Measurements from ENCODE around the gene RIPPLY1. TPM values are rescaled to one million over a fixed set of nuclear protein-coding genes. Genes with fewer than 3 reads are reported as not detected.
A peak's percentile ranks its signal among the peaks of the same experiment; 100 is the strongest.

RIPPLY1 gene
- total and polyA plus RNA-seq, 8 donors, result 0.23 TPM; not detected in 7

GRCh38 chrX:106939566-106939965, 36.4 kb upstream of the RIPPLY1 start:
- FAIRE-seq (no peak), ATAC-seq (no peak), DNase-seq (no peak)
- 48 to 56% methylated on average over 3 of the region's 3 CpGs for WGBS, 2 donors
- Histone ChIP-seq H3K4me3 (no peak overlapping the region), H3K9me3 (no peaks in the 10 kb centered on the region), H3K27me3 (no peaks in the 10 kb centered on the region), H3K36me3 (no peaks in the 10 kb centered on the region), H3K27ac (no peak overlapping the region), H3K4me1 (no peaks in the 10 kb centered on the region)
- no peak for TF ChIP-seq CTCF (IDR thresholded peaks at IDR 0.05)
- intact Hi-C loops (cut with DNase I), result no loop called here

- FAIRE-seq (no peak), DNase-seq (no peak), ATAC-seq (no peak)
- no peaks in the 10 kb centered on the region for H3K36me3 ChIP-seq
- intact Hi-C loops (cut with DNase I), result no loop called here
- WGBS, 2 donors, result 78 to 95% methylated on average over 1 of the region's 1 CpG
- H3K27ac ChIP-seq, result no peak overlapping the region
- H3K9me3 ChIP-seq, result no peaks in the 10 kb centered on the region
- TF ChIP-seq CTCF (IDR thresholded peaks at IDR 0.05), result no peak
- peaks cover 0 to 13% (median 0%) of the 10 kb centered on the region in 3 donors for H3K4me1 ChIP-seq
- H3K4me3 ChIP-seq, result no peak overlapping the region
- no peaks in the 10 kb centered on the region for H3K27me3 ChIP-seq
Observed at GRCh38 chrX:106936246-106936645, 33.1 kb upstream of the RIPPLY1 start.

- H3K9me3 ChIP-seq, result no peaks in the 10 kb centered on the region
- no peak for ATAC-seq
- H3K27me3 ChIP-seq, result no peaks in the 10 kb centered on the region
- FAIRE-seq, result no peak
- no peak overlapping the region for H3K4me3 ChIP-seq
- no peak overlapping the region for H3K27ac ChIP-seq
- H3K4me1 ChIP-seq, result peaks cover 0 to 13% (median 0%) of the 10 kb centered on the region in 3 donors
- TF ChIP-seq CTCF (IDR thresholded peaks at IDR 0.05), result no peak
- no peaks in the 10 kb centered on the region for H3K36me3 ChIP-seq
- intact Hi-C loops (cut with DNase I), result no loop called here
- WGBS, 2 donors, result 51 to 53% methylated on average over 4 of the region's 4 CpGs
- no peak for DNase-seq
Observed at GRCh38 chrX:106935175-106935574, 32.0 kb upstream of the RIPPLY1 start.

GRCh38 chrX:106933538-106933961, 30.4 kb upstream of the RIPPLY1 start:
- Histone ChIP-seq H3K4me1 (peaks cover 0 to 13% (median 0%) of the 10 kb centered on the region in 3 donors), H3K27me3 (no peaks in the 10 kb centered on the region), H3K36me3 (no peaks in the 10 kb centered on the region), H3K4me3 (no peak overlapping the region), H3K9me3 (no peaks in the 10 kb centered on the region), H3K27ac (peak overlapping the region in 1 of 4 donors; percentile 57)
- DNase-seq (peak in 3 of 6 donors; percentile 21 to 57 (median 44)), ATAC-seq (peak; percentile 41 to 81 (median 72)), FAIRE-seq (no peak)
- WGBS, 2 donors, result 3 to 33% methylated on average over 3 of the region's 3 CpGs
- no peak for TF ChIP-seq CTCF (IDR thresholded peaks at IDR 0.05)
- intact Hi-C loops (cut with DNase I), result no loop called here

GRCh38 chrX:106932960-106933537, 29.9 kb upstream of the RIPPLY1 start:
- no peak for TF ChIP-seq CTCF (IDR thresholded peaks at IDR 0.05)
- intact Hi-C loops (cut with DNase I), result no loop called here
- FAIRE-seq (no peak), DNase-seq (no peak), ATAC-seq (peak in 3 of 4 donors; percentile 42 to 52 (median 43))
- Histone ChIP-seq H3K4me3 (no peak overlapping the region), H3K9me3 (no peaks in the 10 kb centered on the region), H3K27ac (peak overlapping the region in 1 of 4 donors; percentile 57), H3K36me3 (no peaks in the 10 kb centered on the region), H3K4me1 (peaks cover 0 to 18% (median 0%) of the 10 kb centered on the region in 3 donors), H3K27me3 (no peaks in the 10 kb centered on the region)
- WGBS, 2 donors, result 52 to 54% methylated on average over 6 of the region's 6 CpGs
